SK-N-SH treated with all-trans-retinoic acid at 6 μM for 48 hours (cell line): ENCODE data around the gene FDCSP.

ENCODE experiments used
- ATAC-seq: fragments of 200-7000 bp; cut with Tn5 transposase; 3 replicates; pipeline ENCODE4 v1.9.1; 2020; ENCODE audit warnings: mild to moderate bottlenecking, moderate library complexity
- ARNTL ChIP-seq: fragments of 450-650 bp; formaldehyde crosslinking; IDR thresholded peaks from 2 replicates; pipeline ENCODE4 v1.5.0; 2020; ENCODE audit warnings: low read depth, mild to moderate bottlenecking, moderate library complexity, borderline replicate concordance
- BACH2 ChIP-seq: fragments of 250-450 bp; sonication (Bioruptor Pico); IDR thresholded peaks from 2 replicates; pipeline ENCODE4 v1.9.0; 2021; ENCODE audit warnings: mild to moderate bottlenecking, borderline replicate concordance
- CSDC2 ChIP-seq: fragments of 250-450 bp; sonication (Bioruptor Pico); IDR thresholded peaks from 2 replicates; pipeline ENCODE4 v1.5.0; 2020; ENCODE audit warnings: mild to moderate bottlenecking, moderate library complexity
- ESRRG ChIP-seq: fragments of 250-450 bp; sonication (Bioruptor Pico); IDR thresholded peaks from 2 replicates; pipeline ENCODE4 v1.6.1; 2021; ENCODE audit warnings: mild to moderate bottlenecking
- GLIS3 ChIP-seq: fragments of 250-450 bp; sonication (Bioruptor Pico); IDR thresholded peaks from 2 replicates; pipeline ENCODE4 v1.5.0; 2020; ENCODE audit warnings: mild to moderate bottlenecking, moderate library complexity
- OSR1 ChIP-seq: fragments of 250-450 bp; sonication (Bioruptor Pico); IDR thresholded peaks from 2 replicates; pipeline ENCODE4 v1.8.0; 2022; ENCODE audit warnings: moderate library complexity, mild to moderate bottlenecking, inconsistent platforms
- PPARA ChIP-seq: fragments of 250-450 bp; sonication (Bioruptor Pico); IDR thresholded peaks from 2 replicates; pipeline ENCODE4 v1.5.0; 2020; ENCODE audit warnings: mild to moderate bottlenecking, borderline replicate concordance
- RARB ChIP-seq: fragments of 250-450 bp; sonication (Bioruptor Pico); IDR thresholded peaks from 2 replicates; pipeline ENCODE4 v1.8.0; 2021; ENCODE audit warnings: mild to moderate bottlenecking, moderate library complexity
- SNAI2 ChIP-seq: fragments of 250-450 bp; sonication (Bioruptor Pico); IDR thresholded peaks from 2 replicates; pipeline ENCODE4 v1.5.0; 2020; ENCODE audit warnings: mild to moderate bottlenecking, moderate library complexity
- TCF4 ChIP-seq: fragments of 250-450 bp; sonication (Bioruptor Pico); IDR thresholded peaks from 2 replicates; pipeline ENCODE4 v1.8.0; 2021; ENCODE audit warnings: mild to moderate bottlenecking, moderate library complexity, borderline replicate concordance
- ZC3H10 ChIP-seq: fragments of 250-450 bp; sonication (Bioruptor Pico); IDR thresholded peaks from 2 replicates; pipeline ENCODE4 v1.5.1; 2021; ENCODE audit warnings: mild to moderate bottlenecking, moderate library complexity
- ZFP3 ChIP-seq: fragments of 250-450 bp; sonication (Bioruptor Pico); IDR thresholded peaks from 2 replicates; pipeline ENCODE4 v1.5.0; 2020; ENCODE audit warnings: mild to moderate bottlenecking, moderate library complexity
- ZFP30 ChIP-seq: fragments of 450-650 bp; formaldehyde crosslinking; IDR thresholded peaks from 2 replicates; pipeline ENCODE4 v1.5.0; 2022; ENCODE audit warnings: mild to moderate bottlenecking, moderate library complexity
- ZNF565 ChIP-seq: fragments of 450-650 bp; formaldehyde crosslinking; conservative IDR thresholded peaks from 2 replicates; pipeline ENCODE4 v1.5.0; 2020; ENCODE audit warnings: low read depth, mild to moderate bottlenecking, moderate library complexity
- ZNF70 ChIP-seq: fragments of 450-650 bp; formaldehyde crosslinking; IDR thresholded peaks from 2 replicates; pipeline ENCODE4 v1.5.0; 2020; ENCODE audit warnings: mild to moderate bottlenecking, moderate library complexity
- ZNF8 ChIP-seq: fragments of 450-650 bp; formaldehyde crosslinking; IDR thresholded peaks from 2 replicates; pipeline ENCODE4 v1.5.0; 2020; ENCODE audit warnings: mild to moderate bottlenecking, moderate library complexity
- TF ChIP-seq, protein P1 (sequence below): fragments of 250-450 bp; sonication (Bioruptor Pico); IDR thresholded peaks from 2 replicates; pipeline ENCODE4 v1.8.0; 2021; ENCODE audit warnings: low read depth, mild to moderate bottlenecking, moderate library complexity, borderline replicate concordance
- TF ChIP-seq, protein P2 (sequence below): fragments of 250-450 bp; sonication (Bioruptor Pico); IDR thresholded peaks from 2 replicates; pipeline ENCODE4 v1.5.1; 2020; ENCODE audit warnings: low read depth, mild to moderate bottlenecking, moderate library complexity
- TF ChIP-seq, protein P3 (sequence below): fragments of 250-450 bp; sonication (Bioruptor Pico); IDR thresholded peaks from 2 replicates; pipeline ENCODE4 v1.5.0; 2020; ENCODE audit warnings: mild to moderate bottlenecking, moderate library complexity
- TF ChIP-seq, protein P4 (sequence below): fragments of 250-450 bp; sonication (Bioruptor Pico); IDR thresholded peaks from 2 replicates; pipeline ENCODE4 v1.8.0; 2020; ENCODE audit warnings: mild to moderate bottlenecking, moderate library complexity, borderline replicate concordance
- TF ChIP-seq, protein P5 (sequence below): fragments of 250-450 bp; sonication (Bioruptor Pico); IDR thresholded peaks from 2 replicates; pipeline ENCODE4 v1.5.1; 2021; ENCODE audit warnings: mild to moderate bottlenecking, moderate library complexity

FDCSP gene

DNA sequence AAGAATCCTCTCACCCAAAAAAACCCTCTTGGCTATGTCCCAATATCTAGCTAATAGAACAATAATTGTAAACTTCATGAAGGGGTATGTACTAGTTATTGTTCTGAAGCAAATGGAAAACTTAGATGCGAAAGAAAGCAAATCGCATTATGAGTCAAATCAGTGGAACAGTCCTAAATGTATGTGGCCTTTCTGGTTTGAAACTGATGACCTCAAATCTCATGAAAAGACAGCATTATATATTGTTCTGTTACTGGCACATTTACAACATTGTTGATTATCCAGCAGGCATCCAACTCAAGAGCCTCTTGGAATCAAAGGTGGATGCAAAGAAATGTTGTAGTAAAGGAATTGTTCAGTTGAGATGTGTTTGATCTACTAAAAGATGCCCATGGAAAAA lies 51.2 kb downstream of the FDCSP start:
- TF ChIP-seq, protein P1, sequence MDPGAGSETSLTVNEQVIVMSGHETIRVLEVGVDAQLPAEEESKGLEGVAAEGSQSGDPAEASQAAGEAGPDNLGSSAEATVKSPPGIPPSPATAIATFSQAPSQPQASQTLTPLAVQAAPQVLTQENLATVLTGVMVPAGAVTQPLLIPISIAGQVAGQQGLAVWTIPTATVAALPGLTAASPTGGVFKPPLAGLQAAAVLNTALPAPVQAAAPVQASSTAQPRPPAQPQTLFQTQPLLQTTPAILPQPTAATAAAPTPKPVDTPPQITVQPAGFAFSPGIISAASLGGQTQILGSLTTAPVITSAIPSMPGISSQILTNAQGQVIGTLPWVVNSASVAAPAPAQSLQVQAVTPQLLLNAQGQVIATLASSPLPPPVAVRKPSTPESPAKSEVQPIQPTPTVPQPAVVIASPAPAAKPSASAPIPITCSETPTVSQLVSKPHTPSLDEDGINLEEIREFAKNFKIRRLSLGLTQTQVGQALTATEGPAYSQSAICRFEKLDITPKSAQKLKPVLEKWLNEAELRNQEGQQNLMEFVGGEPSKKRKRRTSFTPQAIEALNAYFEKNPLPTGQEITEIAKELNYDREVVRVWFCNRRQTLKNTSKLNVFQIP (CRISPR knock-in tag), result no peak
- TF ChIP-seq BACH2 (CRISPR knock-in tag) (no peak), ZNF70 (CRISPR knock-in tag) (no peak), TCF4 (CRISPR knock-in tag) (no peak), ZNF8 (CRISPR knock-in tag) (no peak), ESRRG (CRISPR knock-in tag) (no peak), ARNTL (CRISPR knock-in tag) (no peak), ZC3H10 (CRISPR knock-in tag) (no peak), SNAI2 (no peak), ZFP3 (CRISPR knock-in tag) (no peak), ZNF565 (no peak), GLIS3 (no peak), ZFP30 (CRISPR knock-in tag) (no peak), CSDC2 (CRISPR knock-in tag) (no peak), PPARA (CRISPR knock-in tag) (no peak)
- TF ChIP-seq, protein P2, sequence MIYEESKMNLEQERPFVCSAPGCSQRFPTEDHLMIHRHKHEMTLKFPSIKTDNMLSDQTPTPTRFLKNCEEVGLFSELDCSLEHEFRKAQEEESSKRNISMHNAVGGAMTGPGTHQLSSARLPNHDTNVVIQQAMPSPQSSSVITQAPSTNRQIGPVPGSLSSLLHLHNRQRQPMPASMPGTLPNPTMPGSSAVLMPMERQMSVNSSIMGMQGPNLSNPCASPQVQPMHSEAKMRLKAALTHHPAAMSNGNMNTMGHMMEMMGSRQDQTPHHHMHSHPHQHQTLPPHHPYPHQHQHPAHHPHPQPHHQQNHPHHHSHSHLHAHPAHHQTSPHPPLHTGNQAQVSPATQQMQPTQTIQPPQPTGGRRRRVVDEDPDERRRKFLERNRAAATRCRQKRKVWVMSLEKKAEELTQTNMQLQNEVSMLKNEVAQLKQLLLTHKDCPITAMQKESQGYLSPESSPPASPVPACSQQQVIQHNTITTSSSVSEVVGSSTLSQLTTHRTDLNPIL (CRISPR knock-in tag), result no peak
- TF ChIP-seq, protein P3, sequence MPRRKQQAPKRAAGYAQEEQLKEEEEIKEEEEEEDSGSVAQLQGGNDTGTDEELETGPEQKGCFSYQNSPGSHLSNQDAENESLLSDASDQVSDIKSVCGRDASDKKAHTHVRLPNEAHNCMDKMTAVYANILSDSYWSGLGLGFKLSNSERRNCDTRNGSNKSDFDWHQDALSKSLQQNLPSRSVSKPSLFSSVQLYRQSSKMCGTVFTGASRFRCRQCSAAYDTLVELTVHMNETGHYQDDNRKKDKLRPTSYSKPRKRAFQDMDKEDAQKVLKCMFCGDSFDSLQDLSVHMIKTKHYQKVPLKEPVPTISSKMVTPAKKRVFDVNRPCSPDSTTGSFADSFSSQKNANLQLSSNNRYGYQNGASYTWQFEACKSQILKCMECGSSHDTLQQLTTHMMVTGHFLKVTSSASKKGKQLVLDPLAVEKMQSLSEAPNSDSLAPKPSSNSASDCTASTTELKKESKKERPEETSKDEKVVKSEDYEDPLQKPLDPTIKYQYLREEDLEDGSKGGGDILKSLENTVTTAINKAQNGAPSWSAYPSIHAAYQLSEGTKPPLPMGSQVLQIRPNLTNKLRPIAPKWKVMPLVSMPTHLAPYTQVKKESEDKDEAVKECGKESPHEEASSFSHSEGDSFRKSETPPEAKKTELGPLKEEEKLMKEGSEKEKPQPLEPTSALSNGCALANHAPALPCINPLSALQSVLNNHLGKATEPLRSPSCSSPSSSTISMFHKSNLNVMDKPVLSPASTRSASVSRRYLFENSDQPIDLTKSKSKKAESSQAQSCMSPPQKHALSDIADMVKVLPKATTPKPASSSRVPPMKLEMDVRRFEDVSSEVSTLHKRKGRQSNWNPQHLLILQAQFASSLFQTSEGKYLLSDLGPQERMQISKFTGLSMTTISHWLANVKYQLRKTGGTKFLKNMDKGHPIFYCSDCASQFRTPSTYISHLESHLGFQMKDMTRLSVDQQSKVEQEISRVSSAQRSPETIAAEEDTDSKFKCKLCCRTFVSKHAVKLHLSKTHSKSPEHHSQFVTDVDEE (CRISPR knock-in tag), result no peak
- TF ChIP-seq, protein P4, sequence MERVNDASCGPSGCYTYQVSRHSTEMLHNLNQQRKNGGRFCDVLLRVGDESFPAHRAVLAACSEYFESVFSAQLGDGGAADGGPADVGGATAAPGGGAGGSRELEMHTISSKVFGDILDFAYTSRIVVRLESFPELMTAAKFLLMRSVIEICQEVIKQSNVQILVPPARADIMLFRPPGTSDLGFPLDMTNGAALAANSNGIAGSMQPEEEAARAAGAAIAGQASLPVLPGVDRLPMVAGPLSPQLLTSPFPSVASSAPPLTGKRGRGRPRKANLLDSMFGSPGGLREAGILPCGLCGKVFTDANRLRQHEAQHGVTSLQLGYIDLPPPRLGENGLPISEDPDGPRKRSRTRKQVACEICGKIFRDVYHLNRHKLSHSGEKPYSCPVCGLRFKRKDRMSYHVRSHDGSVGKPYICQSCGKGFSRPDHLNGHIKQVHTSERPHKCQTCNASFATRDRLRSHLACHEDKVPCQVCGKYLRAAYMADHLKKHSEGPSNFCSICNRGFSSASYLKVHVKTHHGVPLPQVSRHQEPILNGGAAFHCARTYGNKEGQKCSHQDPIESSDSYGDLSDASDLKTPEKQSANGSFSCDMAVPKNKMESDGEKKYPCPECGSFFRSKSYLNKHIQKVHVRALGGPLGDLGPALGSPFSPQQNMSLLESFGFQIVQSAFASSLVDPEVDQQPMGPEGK (CRISPR knock-in tag), result no peak
- ATAC-seq, result no peak

DNA sequence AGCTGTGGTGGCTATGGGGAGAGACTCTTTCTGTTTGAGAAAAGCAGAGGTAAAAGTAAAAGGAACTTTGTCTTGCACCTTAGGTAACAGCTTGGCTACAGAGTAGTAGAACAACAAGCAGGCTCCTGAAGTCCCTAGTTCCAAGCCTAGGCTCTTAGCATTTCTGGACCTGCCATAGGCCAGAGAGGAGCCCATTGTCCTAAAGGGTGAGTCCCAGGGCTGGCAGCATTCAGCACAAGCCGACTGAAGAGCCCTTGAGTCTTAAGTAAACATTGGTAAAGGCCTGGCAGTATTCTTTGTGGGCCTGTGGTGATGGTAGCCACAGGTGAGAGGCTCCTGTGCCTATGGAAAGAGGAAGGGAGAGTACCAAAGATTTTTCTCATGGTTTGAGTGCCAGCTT lies 54.6 kb downstream of the FDCSP start:
- no peak for ATAC-seq
- TF ChIP-seq ESRRG (CRISPR knock-in tag) (no peak), RARB (no peak), CSDC2 (CRISPR knock-in tag) (no peak), ZFP30 (CRISPR knock-in tag) (no peak), GLIS3 (no peak), ARNTL (CRISPR knock-in tag) (no peak), PPARA (CRISPR knock-in tag) (no peak), BACH2 (CRISPR knock-in tag) (no peak), ZFP3 (CRISPR knock-in tag) (no peak), ZC3H10 (CRISPR knock-in tag) (no peak), OSR1 (no peak)
- TF ChIP-seq, protein P1 (CRISPR knock-in tag), result no peak
- TF ChIP-seq, protein P4 (CRISPR knock-in tag), result no peak
- TF ChIP-seq, protein P5, sequence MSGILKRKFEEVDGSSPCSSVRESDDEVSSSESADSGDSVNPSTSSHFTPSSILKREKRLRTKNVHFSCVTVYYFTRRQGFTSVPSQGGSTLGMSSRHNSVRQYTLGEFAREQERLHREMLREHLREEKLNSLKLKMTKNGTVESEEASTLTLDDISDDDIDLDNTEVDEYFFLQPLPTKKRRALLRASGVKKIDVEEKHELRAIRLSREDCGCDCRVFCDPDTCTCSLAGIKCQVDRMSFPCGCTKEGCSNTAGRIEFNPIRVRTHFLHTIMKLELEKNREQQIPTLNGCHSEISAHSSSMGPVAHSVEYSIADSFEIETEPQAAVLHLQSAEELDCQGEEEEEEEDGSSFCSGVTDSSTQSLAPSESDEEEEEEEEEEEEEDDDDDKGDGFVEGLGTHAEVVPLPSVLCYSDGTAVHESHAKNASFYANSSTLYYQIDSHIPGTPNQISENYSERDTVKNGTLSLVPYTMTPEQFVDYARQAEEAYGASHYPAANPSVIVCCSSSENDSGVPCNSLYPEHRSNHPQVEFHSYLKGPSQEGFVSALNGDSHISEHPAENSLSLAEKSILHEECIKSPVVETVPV (CRISPR knock-in tag), result no peak
